HG03196 (cell line): ENCODE results near the gene MYBL2.

Experiments
- ATAC-seq: cut with Tn5 transposase; IDR thresholded peaks from one replicate; pipeline ENCODE4 v1.9.1; 2021; ENCODE audit not compliant: unreplicated experiment

Gene MYBL2

DNA sequence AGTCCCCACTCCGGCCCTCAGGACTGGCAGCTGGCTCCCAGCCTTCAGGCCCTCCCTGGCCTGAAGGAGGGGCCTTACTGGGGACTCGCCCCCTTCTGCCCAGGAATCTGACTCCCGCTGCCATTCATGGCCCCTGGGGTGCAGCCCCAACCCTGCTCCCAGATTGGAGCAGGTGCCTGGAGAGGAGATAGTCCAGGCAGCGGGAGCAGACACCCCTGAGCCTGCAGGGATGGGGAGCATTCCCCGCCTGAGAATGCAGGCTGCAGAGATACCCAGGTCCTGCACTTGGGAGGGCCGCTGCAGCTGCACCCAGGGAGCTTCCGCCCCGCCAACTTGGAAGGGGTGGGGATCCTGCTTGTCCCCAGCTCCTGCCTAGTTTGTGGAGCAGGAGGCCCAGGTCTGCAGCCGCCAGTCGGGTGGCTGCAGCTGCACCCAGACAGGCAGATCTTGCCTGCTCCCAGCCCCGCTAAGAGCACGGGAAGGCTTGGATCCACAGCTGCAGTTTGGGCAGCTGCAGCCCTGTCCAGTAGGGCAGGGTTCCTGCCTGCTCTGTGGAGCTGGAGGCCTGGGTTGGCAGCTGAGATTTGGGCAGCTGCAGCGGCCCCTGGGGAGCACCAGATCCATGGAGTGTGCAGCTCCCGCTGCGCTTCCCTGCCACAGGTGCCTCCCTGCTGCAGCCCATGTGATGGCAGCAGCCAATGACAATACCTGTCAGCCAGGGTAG is 54.7 kb downstream of the MYBL2 start:
- no peak for ATAC-seq

DNA sequence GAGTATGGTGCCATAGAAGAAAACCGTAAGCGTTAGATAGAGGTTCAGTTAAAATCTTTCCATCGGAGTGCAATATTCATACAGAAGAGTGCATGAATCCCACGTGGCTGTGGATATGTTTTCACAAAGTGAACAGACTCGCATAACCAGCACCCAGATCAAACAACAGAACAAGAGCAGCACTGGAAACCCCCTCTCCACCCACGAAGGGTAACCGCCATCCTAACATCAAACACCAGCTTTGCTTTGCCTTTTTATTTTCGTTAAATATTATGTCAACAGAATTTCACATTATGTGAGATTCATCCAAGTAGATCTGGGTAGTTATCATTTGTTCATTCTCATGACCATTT is 55.2 kb downstream of the MYBL2 start:
- no peak for ATAC-seq

DNA sequence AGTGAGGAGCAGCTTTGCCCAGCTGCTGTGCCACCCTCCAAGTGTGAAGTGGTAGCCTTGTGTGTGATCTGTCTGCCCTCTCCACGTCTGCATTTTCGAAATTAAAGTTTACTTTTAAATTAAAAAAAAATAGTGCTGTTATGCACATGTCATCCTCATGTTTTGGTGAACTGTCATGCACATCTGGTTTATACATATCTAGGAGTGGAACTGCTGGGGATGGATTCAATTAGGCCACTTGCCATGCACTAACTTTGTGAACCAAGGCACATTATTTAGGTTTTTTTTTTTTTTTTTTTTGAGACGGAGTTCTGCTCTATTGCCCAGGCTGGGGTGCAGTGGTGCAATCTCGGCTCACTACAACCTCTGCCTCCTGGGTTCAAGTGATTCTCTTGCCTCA is 56.3 kb downstream of the MYBL2 start:
- no peak for ATAC-seq

DNA sequence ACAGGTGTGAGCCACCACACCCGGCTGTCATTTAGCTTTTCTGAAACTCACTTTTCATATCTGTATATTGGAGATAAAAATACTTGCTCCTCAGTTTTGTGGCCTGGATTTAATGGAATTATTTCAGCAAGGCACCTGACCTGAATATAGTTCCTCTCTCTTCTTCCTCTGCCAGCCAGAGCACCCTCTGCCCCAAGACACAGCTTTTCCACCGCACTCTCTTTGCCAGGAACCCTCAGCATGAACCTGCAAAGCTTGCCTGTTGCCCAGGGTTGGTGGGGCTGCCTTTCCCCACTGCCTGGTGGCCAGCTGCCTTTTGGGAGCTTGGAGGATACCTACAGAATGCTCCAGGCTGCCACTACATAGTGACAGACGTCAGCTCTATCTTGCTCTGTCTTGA is 56.8 kb downstream of the MYBL2 start:
- no peak for ATAC-seq

DNA sequence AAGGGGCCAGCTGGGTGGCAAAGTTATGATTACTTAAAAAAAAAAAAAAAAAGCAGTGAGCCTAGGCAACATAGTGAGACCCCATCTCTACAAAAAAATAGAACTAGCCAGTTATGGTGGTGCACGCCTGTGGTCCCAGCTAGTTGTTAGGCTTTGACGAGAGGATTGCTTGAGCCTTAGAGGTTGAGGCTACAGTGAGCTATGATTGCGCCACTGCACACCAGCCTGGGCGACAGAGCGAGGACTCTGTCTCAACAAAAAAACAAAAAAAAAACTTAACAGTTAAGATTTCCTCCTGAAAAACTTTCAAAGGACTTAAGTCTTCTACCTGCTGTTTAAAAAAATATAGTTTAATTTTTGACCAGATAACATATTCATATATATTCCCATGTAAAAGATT is 57.5 kb downstream of the MYBL2 start:
- no peak for ATAC-seq

DNA sequence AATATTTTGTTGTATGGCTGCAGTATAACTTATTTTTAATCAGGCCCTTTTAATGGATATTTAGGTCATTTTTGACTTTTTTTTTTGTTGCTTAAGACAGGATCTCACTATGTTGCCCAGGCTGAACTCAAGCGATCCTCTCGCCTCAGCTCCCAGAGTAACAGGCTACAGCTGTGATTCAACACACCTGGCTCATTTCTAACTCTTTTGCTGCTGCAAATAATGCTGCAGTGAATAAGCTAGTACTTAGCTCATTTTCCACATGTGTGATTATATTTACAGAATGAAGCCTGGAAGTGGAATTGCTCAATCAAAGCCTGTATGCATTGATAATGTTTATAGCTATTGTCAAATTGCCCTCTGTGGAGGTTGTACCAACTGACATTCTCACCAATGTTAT is 58.8 kb downstream of the MYBL2 start:
- ATAC-seq = no peak

DNA sequence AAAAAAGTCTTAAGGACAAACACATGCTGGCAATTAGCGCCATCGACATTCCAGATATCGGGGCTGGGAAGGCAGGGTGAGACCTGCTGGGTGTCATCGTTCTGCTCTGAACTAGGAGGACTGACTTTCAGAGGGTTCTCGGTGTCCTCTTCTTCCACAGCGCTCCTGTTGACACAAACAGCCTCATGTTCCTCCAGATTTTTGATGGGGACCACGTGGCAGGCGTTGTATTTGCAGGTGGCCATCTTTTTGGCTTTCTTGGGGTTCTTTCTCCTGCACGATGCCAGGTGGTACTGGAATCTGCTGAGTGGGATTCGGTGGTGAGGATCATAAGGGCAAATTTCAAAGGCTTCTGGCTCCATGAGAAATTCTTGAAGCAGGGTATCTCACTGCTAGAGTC is 59.4 kb downstream of the MYBL2 start:
- no peak for ATAC-seq

DNA sequence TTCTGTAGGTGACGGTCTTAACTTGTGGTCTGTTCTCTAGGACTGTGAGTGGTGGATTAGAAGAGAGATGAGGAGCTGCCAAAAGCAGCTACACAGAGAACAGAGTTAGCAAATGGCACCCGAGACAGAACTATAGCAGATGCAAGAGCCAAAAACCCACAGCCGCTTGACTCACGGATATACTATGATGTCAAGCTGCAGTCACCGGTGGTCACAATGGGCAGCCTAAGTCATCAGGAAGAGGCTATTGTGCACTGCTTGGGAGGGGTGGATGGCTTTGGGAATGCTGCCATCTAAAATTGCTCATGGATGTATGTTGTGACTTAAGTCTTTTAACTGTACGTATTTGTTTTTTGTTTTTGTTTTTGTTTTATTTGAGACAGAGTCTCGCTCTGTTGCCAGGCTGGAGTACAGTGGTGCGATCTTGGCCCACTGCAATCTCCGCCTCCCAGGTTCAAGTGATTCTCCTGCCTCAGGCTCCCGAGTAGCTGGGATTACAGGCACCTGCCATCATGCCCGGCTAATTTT is 60.0 kb downstream of the MYBL2 start, which contains the start of gene GTSF1L:
Gene GTSF1L, minus strand, starts transcription at position 192 of the 528 bp plus-strand sequence. CDS start 308 bp downstream, outside the sequence.
- ATAC-seq = no peak

DNA sequence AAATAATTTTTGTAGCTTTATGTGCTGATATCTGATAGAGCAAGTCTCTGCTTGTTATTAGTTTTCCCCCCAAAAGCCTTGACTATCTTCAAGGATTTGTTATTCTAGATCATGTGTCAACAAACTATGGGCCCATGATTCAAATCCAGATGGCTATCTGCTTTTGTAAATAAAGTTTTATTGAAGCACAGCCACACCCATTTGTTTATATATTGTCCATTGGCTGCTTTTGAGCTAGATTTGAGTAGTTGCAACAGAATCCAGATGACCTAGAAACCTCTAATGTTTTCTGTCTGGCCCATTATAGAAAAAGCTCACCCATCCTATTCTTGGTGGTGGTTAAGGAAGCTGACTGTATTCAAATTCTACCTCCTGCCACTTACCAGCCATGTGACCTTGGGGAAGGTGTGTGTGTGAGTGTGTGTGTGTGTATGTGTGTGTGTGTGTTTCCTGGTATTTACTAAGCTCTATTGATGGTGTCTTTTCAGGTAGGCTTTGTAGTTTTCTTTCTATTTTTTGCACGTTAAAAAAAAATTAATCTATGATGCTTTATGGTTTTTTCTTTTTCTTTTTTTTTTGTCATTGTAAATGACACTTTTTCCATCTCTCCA is 61.2 kb downstream of the MYBL2 start:
- no peak for ATAC-seq

DNA sequence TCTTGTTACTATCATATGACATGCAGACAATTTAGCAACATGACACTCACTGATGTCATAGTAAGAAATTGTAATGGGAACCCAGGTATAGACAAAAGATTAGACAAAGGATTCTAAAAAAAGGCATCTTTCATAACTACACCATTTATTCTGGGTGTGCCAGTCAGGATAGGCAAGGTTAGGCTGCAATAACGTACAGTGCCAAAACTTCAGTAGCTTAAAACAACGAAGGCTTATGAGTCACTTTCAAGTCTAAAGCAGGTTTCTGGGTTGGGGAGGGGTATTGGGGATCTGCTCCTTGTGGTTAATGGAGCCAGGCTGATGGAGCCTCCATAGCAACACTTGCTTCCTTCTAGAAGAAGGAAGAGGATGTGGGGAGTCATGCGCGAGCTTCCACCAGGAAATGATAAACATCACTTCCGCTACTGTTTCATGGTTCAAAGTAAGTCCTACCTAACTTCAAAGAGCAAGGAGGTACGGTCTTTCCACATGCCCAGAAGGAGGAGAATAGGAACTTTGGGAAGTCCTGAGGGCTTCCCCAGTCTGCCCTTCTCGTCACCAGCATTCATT is 61.9 kb downstream of the MYBL2 start:
- no peak for ATAC-seq

DNA sequence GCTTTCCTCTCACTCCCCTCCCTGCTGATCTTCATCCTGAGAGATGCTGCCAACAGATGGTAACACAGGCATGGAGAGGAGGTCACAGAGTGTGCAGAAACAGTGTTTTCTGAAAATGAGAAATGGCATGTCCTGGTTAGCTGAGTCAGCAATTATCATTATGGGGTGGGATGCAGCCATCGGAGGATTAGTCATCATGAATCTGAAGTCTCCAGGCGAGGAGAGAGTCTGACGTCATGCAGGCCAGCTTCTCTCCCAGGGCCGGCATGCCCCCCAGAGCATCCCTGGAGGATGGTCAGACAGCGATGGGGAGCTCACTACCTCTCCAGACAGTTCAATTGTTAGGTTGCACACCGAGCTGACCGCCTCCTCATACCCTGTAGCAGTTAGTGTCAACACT is 64.6 kb downstream of the MYBL2 start:
- no peak for ATAC-seq

DNA sequence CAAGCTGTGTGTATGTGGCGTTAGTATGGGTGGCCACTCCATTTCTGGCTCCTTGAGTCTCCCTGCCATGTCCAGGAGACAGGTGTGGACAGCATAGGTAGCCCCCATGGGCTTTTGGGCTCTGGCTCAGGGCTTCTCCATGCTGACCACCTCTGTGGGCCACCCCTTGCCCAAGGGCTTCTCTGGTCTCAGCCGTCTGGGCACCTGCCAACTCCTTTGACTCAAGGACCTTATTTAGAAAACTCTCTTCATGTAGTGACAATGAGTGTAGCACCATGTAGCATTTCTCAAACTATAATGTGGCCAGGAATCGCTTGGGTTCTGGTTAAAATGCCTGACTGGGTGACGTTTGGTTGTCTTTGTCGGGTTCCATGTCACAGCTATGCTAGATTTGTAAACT is 65.0 kb downstream of the MYBL2 start:
- ATAC-seq = no peak

DNA sequence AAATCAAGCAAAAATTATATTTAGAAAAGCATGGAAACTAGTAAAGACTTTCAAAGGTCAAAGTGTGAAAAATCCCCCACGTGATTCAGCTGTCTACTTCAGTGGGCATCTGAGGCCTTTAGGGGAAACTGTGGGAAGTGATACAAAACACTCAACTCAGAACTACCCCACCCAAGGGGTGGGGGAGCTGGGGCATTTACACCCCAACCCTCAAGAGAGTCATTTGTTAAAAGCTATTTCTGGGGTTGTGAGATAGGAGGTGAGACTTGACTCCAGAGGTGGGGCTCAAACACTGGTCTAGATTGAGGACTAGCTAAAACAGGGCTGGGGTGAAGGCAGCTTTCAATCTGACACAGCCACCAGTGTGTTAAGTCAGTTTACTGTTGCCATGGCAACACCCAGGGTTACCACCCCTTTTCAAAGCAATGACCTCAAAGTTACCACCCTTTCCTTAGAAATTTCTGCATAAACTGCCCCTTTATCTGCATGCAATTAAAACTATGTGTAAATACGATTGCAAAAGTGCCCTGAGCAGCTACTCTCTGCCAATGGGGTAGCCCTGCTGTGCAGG is 69.8 kb downstream of the MYBL2 start:
- peak; percentile 65 for ATAC-seq

DNA sequence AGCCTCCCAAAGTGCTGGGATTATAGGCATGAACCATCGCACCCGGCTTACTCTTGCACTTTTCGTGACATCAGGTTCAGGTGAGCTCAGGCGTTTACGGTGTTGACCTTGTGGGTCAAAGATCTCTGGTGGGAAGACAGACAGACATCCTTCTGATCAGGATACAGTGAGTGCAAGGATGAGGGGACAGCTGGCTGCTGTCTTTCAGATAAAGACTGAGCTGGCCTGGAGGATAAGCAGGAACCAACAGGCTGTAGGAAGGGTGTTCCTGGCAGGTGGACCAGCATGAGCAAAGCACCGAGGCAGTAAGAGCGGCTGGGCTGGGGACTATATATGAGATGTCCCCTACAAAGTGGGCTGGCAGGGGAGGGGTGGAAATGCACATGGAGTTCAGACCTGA is 71.0 kb downstream of the MYBL2 start:
- ATAC-seq = no peak

DNA sequence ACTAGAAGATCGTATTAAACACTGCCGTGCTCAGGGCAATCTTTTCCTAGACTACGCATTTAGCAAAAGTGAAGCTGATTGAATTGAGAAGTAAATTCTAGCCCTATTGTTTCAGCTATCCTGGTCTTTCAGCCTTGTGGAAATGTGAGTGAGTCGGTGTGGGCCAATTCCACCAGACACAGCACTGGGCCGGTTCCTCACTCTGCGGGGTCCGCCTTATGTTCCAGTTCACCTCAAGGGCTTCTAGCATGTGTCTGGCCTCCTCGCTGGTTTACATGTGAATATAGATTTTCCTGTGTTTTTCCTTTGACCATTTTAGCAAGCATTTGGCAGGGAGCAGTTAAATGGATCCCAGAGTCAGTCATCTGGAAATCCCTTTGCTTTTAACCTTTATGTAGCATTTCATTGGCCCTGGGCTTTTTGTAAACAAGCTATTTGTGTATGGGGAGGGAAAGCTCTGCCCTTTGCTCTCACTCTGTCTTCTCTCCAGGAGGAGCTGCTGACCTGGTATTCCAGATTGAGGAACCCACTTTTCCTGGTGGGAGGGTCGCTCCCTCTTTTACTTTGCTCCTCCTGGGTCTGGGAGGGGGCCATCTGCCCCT is 72.3 kb downstream of the MYBL2 start:
- no peak for ATAC-seq

DNA sequence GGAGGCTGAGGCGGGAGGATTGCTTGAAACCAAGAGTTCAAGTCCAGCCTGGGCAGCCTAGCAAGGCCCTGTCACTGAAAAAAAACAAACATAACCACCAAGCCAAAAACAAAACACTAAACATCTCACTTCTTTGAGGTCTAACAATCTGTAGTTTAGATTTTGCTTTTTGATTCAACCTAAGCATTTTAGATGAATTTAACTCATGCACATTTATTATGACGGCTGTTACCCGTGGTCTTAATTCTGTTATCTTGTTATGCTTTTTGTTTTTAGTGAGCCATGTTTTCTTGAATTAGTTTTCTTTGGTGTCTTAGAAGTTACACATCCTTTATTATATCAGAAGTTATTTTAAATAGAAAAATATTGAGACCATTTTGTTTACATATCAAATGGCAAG is 73.7 kb downstream of the MYBL2 start:
- no peak for ATAC-seq

DNA sequence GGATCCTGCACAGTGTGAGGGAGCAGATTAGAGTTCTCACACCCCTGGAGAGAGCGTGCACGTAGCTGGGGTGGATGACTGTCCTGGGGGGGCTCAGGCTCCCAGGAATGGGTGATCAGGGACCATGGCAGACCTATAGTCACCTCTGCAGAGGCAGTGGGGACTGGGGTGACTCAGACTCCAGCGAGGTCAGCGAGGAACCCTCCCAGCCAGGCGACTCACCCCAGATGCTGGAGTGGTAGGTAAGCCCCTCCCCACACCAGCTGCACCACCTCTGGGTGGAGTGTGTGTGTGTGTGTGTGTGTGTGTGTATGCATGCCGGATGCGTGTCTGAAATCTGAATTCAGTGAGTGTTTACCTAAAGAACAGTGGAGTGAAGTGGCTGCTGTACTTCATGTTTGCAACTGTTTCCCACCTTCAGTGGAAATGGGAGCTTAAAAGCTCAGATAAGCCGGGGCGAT is 77.3 kb downstream of the MYBL2 start:
- no peak for ATAC-seq

DNA sequence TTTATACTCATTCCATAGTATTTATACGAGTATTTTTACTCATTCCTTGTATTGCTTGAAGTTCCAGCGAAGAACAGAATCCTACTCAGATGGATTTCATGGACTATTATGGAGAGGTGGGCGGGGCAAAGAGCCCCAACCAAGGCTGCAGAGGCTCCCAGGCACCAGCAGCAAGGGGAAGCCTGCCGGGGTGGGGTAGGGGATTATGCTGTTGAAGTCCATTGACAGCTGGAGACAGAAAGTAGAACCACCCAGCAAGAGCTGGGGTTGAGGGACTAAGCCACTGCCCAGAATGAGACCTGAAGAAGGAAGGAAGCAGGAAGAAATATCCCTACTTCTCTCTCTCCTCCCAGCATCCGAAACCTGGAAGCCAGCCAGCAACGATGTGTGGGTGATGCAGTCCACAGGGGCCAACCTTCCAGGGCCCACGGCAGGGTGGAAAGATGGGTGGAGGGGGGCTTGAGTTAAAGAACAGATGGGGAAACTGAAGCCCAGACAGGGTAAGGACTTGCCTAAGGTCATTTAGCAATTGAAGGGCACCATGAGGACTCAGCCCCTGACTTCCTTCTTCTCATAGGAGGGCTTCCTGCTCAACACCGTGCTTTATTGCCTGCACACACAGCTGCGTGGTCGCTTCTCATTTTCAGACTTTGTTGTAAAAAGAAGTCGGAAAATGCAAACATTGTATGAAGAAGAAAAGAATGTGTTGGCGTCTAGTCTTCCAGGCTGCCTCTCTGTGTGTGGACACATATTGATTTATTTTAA is 78.2 kb downstream of the MYBL2 start:
- ATAC-seq = no peak

DNA sequence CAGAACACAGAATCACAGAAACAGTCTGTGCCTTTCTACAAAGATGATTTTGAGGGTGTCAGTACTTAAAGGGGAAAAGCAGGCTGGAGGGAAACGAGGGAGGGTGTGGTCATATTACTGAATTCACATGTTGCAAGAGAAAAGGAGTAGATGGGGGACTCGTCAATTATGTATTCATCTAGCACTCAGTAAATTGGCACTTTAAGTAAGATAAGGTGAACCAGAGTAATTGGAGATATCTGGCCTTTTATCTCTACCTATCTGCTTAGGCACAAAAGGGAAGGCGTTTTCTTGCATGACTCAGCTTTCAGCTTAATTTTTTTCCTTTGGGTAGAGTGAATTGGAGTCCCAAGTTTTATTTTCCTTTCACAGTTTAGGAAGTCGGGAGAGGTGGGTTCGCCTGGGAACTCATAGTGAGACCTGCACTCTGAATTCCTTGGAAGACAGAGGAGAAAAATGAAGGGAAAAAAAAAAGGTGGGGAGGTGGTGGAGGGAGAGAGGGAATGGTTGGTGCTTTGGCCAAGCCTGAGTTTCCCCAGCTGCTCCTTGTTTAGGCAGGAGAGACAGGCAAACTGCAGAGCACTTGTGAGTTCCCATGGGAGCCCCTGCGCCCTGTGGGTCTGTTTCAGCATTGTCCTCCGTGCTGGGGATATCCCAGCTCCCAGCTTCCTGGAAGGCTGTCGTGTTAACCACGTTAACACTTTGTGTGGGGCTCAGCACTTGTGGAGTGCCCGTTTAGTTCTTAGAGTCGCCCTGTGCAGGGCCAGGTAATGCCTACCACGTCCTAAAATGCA is 79.6 kb downstream of the MYBL2 start:
- ATAC-seq = no peak

DNA sequence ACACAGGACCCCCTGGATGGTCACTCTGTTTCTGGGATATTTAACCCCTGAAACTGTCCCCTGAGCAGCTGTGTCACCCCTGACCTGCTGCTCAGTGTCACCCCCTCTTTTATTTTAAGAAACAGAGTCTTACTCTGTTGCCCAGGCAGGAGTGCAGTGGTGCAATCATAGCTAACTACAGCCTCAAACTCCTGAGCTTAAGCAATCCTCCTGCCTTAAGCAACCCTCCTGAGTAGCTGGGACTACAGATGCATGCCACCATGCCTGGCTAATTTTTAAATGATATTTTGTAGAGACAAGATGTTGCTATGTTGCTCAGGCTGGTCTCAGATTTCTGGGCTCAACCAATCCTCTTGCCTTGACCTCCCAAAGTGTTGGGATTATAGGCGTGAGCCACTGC is 81.4 kb downstream of the MYBL2 start:
- no peak for ATAC-seq
